Measurements from ENCODE around the gene GFAP.

DNA sequence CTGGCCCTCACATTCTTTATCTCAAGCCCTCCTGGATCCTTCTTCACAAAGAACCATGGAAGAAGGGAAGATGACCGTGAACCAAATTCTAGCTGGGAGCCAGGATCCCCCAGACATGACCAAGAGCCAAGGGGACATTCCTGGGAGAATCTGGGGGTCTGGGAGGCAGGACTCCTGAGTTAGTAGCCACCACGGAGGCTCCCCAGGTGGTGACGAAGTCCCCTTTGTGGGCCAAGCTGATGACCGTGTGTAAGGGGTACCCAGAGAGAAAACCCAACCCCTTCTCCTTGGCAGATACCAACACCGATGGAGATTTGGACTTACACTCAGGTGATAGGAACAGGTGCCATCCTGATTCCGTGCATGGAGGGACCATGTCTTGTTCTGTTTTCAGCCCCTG, 6.8 kb upstream of the GFAP start:
- TF ChIP-seq RAD21 (IDR thresholded peaks at IDR 0.05; ENCODE audit: low read depth) (no peak), CEBPB (IDR thresholded peaks at IDR 0.05) (no peak), NFIC (IDR thresholded peaks at IDR 0.05) (no peak), EP300 (IDR thresholded peaks at IDR 0.05; ENCODE audit: borderline replicate concordance) (no peak), TAF1 (IDR thresholded peaks at IDR 0.05; ENCODE audit: low read depth) (no peak), CREB1 (IDR thresholded peaks at IDR 0.05; ENCODE audit: low read depth) (no peak), FOXM1 (IDR thresholded peaks at IDR 0.05; ENCODE audit: borderline replicate concordance, low read depth) (no peak), TEAD4 (IDR thresholded peaks at IDR 0.05) (no peak), YY1 (IDR thresholded peaks at IDR 0.05; ENCODE audit: low read depth) (no peak), EGR1 (IDR thresholded peaks at IDR 0.05) (no peak)
- TF ChIP-seq, protein P1, sequence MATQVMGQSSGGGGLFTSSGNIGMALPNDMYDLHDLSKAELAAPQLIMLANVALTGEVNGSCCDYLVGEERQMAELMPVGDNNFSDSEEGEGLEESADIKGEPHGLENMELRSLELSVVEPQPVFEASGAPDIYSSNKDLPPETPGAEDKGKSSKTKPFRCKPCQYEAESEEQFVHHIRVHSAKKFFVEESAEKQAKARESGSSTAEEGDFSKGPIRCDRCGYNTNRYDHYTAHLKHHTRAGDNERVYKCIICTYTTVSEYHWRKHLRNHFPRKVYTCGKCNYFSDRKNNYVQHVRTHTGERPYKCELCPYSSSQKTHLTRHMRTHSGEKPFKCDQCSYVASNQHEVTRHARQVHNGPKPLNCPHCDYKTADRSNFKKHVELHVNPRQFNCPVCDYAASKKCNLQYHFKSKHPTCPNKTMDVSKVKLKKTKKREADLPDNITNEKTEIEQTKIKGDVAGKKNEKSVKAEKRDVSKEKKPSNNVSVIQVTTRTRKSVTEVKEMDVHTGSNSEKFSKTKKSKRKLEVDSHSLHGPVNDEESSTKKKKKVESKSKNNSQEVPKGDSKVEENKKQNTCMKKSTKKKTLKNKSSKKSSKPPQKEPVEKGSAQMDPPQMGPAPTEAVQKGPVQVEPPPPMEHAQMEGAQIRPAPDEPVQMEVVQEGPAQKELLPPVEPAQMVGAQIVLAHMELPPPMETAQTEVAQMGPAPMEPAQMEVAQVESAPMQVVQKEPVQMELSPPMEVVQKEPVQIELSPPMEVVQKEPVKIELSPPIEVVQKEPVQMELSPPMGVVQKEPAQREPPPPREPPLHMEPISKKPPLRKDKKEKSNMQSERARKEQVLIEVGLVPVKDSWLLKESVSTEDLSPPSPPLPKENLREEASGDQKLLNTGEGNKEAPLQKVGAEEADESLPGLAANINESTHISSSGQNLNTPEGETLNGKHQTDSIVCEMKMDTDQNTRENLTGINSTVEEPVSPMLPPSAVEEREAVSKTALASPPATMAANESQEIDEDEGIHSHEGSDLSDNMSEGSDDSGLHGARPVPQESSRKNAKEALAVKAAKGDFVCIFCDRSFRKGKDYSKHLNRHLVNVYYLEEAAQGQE (IDR thresholded peaks at IDR 0.05; ENCODE audit: low read depth): no peak
- TF ChIP-seq, protein P2, sequence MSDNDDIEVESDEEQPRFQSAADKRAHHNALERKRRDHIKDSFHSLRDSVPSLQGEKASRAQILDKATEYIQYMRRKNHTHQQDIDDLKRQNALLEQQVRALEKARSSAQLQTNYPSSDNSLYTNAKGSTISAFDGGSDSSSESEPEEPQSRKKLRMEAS (IDR thresholded peaks at IDR 0.05): no peak

All from Ishikawa (cell line).